Left ventricle myocardium superior (tissue), 1 donor: ENCODE measurements around the gene GRM8. TPM values are rescaled to one million over a fixed set of nuclear protein-coding genes. Genes with fewer than 3 reads are reported as not detected.

ENCODE experiments used
- ATAC-seq: fragments of 200-7000 bp; cut with Tn5 transposase; one replicate; pipeline ENCODE4 v1.9.1; 2020; ENCODE audit warnings: mild to moderate bottlenecking, moderate library complexity
- DNase-seq: peaks from one replicate; pipeline ENCODE4 v3.0.0-alpha.2; 2020
- intact Hi-C: fragments of 100-400 bp; cut with micrococcal nuclease; formaldehyde crosslinking; loops from one replicate; pipeline ENCODE4 v1.11.0; 2022
- long read RNA-seq: library from polyadenylated mRNA; unstranded; transcript quantifications from one replicate; pipeline ENCODE4 v2.0.0, GENCODE V29; 2021
- total RNA-seq: library from RNA; stranded (reverse); fragmentation: NEBNext Ultra II Directional; extraction: Animal tissue kit (Norgen Biotek cat#: 25700); gene quantifications from one replicate; pipeline ENCODE4 v1.2.1, GENCODE V29; 2021
- donor health status: DM: no; HTN: yes; CAD: no; lungs with severe emphysema.

GRM8 gene
- total RNA-seq, result not detected
- long read RNA-seq, partial matches to known transcripts, result 0 of 1 reads
- long read RNA-seq, other reads (novel, unspliced or antisense), result 1 of 1 reads

GRCh38 chr7:127252778-127253280, at the start of gene GRM8:
Gene GRM8 (minus strand): TSS chr7:127252941.
- ATAC-seq, result peak; percentile 73
- DNase-seq, result peak; percentile 65
- intact Hi-C loops, result no loop called here

DNA sequence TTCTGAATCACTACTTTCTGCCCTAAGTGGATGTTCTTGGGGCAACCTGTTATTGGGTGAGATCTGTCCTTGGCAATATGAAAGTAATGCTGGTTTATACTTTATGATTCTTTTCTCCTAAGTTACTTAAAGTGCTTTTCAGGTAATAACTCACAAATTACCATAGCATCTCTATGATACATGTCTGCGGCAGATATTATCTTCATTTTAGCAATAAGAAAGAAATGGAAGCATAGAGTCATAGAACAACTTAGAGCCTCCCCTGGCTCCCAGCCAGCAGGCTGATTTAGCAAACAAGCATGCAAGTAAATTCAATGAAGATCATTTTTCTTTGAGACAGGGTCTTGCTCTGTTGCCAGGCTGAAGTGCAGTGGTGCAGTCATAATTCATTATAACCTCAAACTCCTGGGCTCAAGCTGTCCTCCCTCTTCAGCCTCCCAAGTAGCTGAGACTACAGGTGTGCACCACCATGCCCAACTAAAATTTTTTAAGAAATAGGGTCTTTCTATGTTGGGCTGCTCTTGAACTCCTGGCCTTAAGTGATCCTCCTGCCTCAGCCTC, 38.1 kb upstream of the GRM8 start:
- DNase-seq, result no peak
- intact Hi-C loops, result no loop called here
- no peak for ATAC-seq

GRCh38 chr7:127290116-127290655, 37.4 kb upstream of the GRM8 start:
- ATAC-seq (no peak), DNase-seq (no peak)
- intact Hi-C loops, result no loop called here

DNA sequence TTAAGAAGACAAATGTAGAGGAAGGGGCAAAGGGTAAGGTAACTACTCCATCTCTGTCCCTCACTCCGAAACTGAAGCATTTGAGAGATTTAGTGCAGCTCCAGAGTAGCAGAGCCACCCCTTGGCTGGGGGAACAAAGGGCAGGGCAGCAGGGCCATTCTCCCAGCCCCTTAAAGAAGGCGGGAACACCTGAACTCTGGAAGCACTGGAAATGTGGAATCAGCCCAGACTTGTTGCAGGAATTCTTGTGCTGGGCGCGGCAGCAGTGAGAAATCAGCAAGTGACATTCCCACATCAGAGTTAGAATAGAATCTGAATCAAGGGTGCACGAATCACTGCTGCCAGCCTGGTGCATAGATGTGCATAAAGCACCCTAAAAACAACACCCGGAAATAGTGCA, 34.4 kb upstream of the GRM8 start:
- ATAC-seq, result no peak
- DNase-seq, result no peak
- intact Hi-C loops, result no loop called here

DNA sequence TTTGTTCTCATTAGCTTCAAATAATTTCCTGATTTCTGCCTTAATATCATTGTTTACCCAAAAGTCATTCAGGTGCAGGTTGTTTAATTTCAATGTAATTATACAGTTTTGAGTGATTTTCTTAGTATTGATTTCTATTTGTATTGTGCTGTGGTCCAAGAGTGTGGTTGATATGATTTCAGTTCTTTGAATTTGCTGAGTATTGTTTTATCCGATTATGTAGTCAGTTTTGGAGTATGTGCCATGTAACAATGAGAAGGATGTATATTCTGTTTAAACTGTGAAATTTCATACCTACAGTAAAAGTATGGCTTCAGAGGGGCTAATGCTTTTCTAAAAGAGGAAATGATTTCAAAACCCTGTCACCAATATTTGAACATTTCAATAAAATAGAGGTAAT, 17.4 kb upstream of the GRM8 start:
- intact Hi-C loops, result no loop called here
- no peak for DNase-seq
- no peak for ATAC-seq

- intact Hi-C loops, result no loop called here
- no peak for ATAC-seq
- no peak for DNase-seq
Measured at GRCh38 chr7:127266047-127266446, 13.3 kb upstream of the GRM8 start.

DNA sequence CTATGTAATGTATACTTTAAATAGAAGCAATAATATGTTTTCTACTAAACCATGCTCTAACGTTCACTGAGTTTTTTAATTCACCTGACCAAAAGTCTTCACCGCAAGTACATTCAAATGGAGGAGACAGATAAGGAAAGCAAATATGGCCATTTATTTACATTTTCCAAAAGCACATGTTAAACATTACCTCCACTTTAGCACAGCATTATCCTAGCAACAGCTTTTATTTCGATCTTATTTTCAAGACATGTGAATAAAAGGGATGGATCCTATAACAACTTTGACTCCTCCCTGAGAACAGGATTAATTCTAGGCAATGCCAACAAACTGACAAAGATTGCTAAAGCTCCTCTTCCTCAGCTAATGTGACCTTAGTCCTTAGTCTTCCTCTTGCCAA, 11.5 kb upstream of the GRM8 start:
- ATAC-seq (no peak), DNase-seq (no peak)
- intact Hi-C loops, result no loop called here

DNA sequence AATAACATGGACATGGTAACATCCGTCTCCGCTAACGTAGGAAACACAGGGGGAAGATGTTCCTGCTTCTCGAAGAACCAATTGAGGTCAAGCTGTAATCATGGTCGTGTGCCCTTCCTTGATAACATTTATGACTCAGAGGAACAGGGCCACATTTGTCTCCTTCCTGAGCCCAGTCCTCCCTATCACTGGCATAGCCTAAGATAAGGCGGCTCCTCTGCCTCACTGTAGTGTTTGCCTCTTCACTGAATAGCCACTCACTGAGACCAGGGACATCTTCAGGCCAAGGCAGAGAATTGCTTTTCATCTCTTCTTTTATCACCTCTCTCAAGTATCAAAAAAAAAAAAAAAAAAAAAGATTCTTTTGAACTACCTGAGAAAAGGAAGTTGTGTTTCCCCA, 5.4 kb upstream of the GRM8 start:
- no peak for ATAC-seq
- intact Hi-C loops, result no loop called here
- DNase-seq, result no peak

GRCh38 chr7:127257086-127257485, 4.3 kb upstream of the GRM8 start:
- intact Hi-C loops, result no loop called here

DNA sequence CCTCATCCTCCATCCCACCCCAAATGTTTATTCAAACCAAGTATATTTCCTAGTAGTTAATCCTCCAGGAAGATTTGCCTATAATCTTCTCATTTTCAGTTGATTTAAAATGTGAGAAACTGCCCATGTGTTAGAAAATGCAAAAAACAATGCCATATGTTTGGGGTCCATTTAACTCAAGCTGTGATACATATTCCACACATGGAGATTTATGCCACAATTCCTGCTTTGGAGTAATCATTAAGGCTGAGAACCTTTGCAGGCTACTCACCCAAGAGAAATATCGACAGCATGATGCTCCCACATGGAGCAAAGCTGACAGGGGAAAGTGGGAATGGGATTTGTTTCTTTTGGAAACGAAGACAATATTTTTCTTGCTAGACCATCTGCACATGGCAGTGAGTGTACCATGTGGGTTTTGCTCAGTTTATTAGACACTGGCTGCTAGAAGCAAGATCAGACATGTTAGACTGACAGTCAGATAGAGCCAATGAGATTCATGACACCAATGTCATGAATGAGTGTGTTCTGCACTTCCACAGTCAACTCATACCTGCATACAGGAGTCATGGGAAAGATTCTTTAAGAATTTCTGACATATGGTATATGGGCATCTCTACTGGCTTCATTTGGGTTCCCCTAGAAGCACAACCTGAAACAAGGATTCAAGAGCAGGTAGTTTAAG, 3.4 kb upstream of the GRM8 start:
- ATAC-seq (no peak), DNase-seq (no peak)
- intact Hi-C loops, result no loop called here

More at GRCh38 chr7:127257086-127257485, 4.3 kb upstream of the GRM8 start:
- ATAC-seq (no peak), DNase-seq (no peak)

GRCh38 chr7:127254163-127254684, 1.5 kb upstream of the GRM8 start:
- intact Hi-C loops, result no loop called here
- DNase-seq (no peak), ATAC-seq (no peak)

- ATAC-seq, result peak; percentile 91
- peak; percentile 78 for DNase-seq
- intact Hi-C loops, result no loop called here
Measured at GRCh38 chr7:127253281-127254162, 781 bp upstream of the GRM8 start.

DNA sequence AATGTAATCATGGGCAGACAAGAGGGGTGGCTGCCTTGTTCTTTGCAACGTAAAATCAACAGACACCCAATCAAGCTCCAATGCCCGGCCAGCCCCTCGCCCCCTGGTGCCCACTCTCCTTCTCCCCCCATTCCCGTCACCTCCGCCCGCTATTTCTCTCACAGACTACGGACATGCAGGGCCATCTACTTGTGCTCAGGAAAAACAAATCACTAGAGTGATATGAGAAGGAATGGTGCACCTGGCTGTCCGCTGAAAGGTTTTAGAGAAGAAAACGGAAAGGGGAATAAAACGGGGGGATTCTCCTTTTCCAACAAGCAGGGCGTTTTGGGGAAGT, 396 bp downstream of the GRM8 start:
- intact Hi-C loops, result no loop called here
- DNase-seq, result no peak
- ATAC-seq, result no peak

- DNase-seq, result peak; percentile 26
- no peak for ATAC-seq
- intact Hi-C loops, result no loop called here
Measured at GRCh38 chr7:127251465-127252376, 1.0 kb downstream of the GRM8 start.

- DNase-seq (no peak), ATAC-seq (no peak)
- intact Hi-C loops, result no loop called here
Measured at GRCh38 chr7:127251036-127251464, 1.7 kb downstream of the GRM8 start.

GRCh38 chr7:127250312-127251035, 2.3 kb downstream of the GRM8 start:
- intact Hi-C loops, result no loop called here
- no peak for DNase-seq
- no peak for ATAC-seq

DNA sequence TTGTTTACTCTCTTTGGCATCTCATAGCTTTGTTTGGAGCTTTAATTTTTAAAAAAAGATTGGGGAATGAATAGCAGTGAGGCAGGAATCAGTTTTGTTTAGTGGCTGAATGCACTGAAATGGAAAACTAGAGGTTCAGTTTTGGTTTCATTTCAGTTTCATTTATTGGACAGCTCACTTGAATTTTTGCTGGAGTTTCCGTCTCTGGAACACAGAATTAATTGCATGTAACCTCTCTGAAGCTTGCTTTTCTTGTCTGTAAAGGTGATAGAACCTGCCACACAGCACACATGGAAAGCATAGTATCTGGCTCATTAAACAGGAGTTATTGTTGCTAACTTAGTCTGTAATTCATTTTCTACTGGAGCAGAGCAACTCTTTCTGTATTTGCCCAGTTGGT, 7.1 kb downstream of the GRM8 start:
- intact Hi-C loops, result no loop called here
- ATAC-seq, result no peak

GRCh38 chr7:127245002-127245401, 7.7 kb downstream of the GRM8 start:
- intact Hi-C loops, result no loop called here
- DNase-seq (no peak), ATAC-seq (no peak)

More for the DNA sequence above, 7.1 kb downstream of the GRM8 start:
- DNase-seq, result no peak
